ENCODE measurements around the gene CLEC10A.

- TF ChIP-seq CTCF (IDR thresholded peaks at IDR 0.05) (no peak), EP300 (IDR thresholded peaks at IDR 0.05; ENCODE audit: low read depth) (no peak), POLR2AphosphoS5 (IDR thresholded peaks at IDR 0.05) (peak; percentile 69 to 87 (median 85)), POLR2A (IDR thresholded peaks at IDR 0.05) (peak; percentile 88)
Observed at GRCh38 chr17:7035591-7036368, 44.3 kb downstream of the CLEC10A start, which contains the start of gene SLC16A13.

Measured in transverse colon (tissue), 4 donors.